ENCODE data around the gene PPDPF.

PPDPF gene

DNA sequence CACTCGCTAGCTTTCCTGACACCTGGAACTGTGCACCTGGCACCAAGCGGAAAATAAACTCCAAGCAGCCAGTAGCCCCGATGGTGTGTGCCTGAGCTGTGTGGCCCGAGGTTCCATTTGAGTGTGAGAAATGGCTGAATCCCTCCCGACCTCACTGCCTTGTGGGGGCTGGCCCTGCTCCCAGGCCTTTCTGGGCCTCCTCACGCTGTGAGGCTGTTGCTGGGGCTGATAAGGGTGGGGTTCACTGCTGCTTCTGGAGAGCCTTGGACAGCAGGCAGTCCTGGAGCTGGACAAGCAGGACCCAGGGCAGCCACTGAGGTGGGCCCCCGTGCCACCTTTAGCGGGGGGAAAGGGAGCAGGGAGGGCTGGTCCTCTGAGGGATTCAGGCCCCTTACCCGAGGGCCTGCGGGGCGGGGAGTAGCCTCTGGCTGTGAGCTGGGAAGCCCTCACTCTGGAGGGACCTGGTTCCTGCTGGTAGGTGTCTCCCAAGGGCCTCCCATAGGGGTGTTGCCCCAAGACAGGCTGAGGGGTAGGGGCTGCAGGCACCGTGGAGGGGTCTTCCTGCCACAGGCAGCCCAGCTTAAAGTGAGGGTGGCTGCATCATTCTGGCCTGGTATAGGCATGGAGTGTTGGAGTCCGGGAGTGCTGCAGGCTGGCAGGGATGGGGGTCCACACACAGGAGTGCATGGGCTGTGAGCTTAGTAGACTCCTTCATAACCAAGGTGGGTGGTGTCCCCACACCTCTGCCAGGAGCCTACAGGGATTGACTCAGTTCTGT, 1.7 kb downstream of the PPDPF start:
- no peak for DNase-seq

DNA sequence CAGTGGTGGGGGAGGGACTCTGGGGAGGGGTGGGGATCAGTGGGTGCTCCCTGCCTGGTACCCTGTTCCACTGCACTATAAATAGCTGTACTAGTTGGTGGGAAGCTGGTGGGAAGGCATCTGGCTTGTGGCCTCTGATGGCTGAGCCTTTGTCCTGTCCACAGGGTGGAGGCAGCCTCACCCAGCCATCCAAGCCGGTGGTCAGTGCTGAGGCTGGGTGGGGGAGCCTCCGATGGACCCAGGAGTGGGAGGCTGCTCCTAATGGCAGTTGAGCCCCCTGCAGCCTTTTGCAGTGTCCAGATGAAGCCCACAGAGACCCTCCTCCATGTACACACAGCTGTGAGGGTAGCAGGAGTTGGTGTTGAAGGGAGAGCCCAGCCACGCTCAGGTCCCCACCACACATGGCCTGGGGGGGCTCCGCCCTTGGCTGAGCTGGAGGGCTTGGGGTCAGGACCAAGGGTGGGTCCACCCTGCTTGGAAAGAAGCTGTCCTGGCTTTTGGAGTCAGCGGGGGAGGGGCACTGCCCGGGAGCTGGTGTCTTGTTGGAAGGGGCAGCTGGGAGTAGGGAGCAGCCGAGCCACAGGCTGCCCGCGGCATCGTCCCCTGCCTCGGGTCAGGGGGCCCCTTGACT, 2.5 kb downstream of the PPDPF start:
- DNase-seq: no peak

DNA sequence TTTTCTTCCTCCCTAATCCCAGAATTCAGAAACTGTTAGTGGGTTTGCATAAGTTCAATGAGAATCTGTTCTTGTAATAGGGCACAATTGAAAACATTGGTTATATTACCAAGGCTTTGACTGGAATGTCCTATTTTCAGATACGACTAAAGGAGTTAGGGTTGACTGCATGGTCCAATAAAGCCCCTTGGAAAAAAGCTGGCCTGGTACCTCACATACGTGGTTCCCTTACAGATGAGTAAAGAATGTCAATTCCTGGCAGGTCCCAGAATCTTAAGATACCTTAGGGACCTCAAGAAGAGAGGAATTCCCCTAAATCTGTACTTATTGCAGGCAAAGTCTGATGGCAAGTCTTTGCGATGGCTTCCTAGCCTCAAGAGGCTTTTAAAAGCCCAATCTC, 4.6 kb downstream of the PPDPF start:
- DNase-seq: no peak

DNA sequence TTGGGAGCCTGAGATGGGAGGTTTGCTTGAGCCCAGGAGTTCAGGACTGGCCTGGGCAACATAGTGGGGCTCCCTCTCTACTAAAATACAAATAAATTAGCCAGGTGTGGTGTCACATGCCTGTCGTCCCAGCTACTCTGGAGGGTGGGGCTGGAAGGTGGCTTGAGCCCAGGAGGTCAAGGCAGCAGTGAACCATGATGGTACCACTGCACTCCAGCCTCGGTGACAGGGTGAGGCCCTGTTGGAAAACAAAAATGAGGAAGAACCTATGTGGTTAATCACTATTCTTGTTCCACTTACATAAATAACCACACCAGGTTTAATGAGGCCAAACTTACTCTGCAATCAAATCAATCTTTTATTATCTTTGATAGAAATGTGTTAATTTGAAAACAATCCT, 5.4 kb downstream of the PPDPF start:
- DNase-seq: no peak

DNA sequence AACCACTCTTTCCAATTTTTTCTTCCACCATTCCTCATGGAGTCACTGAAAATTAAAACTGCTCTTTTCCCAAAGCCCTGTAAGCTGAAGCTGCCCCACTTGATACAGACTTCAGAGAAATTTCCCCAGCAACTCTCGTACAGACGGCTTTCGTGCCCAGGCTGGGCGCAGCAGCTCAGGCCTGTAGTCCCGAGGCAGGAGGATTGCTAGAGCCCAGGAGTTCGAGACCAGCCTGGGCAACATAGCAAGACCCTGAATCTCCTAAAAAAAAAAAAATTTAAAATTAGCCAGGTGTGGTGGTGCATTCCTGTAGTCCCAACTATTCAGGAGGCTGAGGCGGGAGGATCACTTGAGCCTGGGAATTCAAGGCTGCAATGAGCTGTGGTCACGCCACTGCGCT, 6.6 kb downstream of the PPDPF start:
- no peak for DNase-seq

DNA sequence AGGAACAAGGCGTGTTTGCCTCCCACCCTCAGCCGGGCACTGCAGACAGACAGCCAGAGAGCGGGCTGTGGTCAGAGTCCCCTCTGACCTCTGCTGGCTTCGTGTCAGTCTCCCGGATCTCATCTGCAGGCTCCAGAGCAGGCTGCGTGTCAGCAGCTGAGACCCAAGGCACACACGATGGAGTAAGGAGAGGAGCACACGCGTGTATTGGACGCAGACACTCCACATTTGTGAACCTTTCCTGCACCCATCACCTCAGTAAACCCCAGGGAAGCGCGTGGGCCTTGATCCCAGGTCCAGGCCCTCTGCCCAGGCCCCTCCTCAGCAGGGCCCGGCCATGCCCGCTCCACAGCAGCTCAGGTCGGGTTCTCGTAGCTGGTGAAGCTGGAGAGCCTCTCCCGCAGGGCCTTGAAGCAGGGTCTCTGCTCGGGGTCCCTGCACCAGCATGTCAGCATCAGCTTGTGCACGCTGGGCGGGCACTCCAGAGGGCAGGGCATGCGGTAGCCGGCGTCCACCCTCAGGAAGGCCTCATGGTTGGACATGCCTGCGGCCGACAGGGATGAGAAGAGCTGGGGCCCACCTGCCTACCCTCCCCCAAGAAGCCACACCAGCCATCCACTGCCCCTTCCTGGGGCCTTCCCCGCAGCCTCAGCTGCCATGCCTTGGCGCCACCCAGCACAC, 8.8 kb downstream of the PPDPF start:
- DNase-seq: no peak

DNA sequence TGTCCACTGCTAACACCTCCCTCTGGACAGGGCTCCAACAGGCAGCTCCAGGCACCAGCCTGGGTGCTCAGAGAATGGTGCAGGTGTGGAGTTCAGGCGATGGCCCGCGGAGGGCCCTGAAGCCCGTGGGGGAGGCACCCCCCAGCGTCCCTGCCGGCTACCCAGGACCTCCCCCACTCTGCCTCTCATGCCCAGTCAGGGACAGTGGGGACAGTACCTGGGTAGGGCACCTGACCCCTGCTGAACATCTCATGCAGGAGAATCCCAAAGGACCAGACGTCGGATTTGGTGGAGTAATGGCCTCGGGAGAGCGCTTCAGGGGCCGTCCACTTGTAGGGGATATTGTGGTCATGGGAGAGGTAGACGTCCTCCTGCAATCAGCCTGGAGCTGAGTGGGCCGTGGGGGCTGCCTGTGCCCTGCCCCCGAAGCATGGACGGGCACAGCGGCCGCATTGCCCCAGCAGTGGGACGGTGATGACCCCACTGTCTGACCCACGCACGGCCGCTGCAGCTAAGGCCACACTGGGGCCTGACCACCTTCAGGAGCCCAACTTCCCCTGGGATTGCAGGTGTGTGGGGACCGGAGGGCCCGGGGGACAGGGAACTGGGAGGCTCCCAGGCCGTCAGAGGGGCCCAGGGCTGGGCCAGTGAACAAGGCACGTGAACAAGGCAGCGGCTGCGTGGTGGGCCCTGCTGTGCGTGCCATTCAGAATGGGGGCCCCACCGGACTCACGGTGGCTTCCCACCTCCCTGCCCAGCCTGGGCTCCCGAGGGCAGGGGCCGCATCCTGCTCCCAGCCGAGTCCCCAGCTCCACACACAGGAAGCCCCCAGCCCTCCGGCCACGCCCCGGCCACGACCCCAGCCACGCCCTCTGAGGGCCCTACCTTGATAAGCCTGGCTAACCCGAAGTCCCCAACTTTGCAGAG, 9.6 kb downstream of the PPDPF start:
- DNase-seq: no peak

DNA sequence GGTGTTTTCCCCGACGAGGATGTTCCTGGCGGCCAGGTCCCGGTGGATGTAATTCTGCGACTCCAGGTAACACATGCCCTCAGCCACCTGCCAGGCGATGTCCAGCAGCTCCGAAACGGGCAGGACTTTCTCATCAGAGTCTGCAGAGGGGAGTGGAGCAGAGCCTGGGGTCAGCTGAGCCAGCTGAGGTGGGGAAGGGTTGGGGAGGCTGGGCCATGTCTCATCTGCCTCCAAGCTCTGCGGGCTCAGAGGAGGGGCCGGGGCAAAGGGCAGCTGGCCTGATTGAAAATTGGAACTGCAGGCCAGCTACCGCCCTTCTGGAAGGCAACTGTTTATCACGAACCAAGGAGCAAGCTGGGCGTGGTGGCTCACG, 10.2 kb downstream of the PPDPF start:
- DNase-seq: no peak

DNA sequence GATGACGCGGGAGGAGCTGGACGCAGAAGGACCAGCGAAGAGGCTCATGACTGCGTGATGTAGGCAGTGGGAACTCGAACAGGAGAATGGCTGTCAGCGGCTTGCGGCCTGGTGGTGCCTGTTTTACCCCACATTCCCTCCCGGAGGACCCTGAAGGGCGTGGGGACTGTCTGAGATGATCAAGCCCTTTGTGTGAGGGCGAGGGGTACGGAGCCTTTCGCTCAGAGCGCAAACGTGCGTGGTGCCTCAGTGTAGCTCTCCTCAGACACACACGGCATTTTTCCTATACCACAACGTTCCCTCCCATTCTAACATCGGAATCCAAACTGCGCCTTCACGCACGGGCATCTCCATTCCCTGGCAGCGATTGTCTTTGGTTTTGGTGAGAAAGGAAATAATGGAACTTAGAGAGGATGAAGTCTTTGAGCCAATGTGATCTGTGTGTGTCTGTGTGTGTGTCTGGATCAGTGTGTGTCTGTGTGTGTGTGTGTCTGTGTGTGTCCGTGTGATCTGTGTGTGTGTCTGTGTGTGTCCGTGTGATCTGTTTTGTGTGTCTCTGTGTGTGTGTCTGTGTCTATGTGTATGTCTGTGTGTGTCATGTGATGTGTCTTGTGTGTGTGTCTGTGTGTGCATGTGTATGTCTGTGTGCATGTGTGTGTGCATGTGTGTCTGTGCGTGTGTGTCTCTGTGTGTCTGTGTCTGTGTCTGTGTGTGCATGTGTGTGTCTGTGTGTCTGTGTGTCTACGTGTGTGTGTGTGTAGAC, 11.3 kb downstream of the PPDPF start:
- DNase-seq: no peak

DNA sequence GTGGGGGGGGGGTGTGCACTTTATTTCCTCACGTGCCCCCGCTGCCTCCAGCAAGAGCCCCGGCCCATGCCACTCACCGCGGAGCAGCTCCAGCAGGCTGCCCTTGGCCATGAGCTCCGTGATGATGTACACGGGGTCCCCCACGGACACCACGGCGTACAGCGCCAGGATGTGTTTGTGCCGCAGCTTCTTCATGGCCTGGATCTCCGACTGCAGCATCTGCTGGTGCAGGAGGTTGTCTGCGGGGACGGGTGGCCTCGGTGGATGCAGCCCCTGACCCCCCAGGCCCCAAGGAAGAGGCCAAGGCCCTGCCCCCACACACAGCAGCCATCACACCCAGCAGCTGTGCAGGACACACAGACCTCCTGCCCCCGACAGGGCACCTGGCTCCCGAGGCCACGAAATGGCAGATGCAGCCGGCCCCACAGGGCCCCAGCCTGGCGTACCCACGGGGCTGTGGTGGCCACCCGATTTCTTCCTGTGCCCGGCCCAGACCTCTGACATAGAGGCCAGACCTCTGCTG, 11.9 kb downstream of the PPDPF start:
- DNase-seq: no peak

DNA sequence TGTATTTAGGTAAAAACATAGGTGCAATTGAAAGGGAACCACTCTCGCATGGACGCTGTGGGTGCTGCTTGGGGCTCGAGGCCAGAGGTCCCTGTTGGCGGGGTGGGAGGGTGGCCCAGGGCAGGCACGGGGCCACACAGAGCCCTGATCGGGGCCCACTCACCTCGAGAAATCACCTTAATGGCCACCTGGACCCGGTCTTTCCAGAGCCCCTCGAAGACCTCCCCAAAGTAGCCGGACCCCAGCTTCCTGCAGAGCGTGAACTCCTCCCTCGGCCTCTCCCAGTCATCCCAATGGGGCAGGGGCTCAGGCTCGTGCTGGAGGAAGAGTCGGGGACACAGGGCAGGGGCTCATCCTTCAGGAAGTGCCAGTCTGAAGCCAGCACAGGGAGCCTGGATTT, 12.8 kb downstream of the PPDPF start:
- no peak for DNase-seq

DNA sequence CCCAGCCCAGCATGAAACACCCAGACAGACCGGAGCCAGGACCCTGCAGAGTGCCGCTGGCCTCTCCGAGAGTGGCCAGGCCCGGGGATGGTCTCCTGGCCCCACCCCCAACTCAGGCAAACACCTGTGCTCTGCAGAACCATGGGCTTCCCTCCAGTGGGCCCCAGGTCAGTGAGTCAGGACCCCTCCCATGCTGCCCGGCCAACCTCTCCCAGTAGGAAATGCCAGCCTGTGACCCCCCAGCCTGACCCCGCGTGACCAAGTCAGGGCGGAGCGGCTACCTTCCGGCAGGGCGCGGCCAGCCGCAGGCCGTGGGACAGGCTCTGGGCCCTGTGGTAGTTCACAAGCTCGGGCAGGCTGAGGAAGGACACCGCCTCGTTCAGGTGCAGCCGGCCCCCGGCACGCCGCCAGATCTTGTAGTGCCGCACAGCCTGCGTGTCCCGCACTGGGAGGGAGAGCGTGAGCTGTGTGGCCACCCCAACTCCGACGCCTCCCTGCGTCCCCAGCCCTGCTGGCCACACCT, 13.4 kb downstream of the PPDPF start:
- no peak for DNase-seq

DNA sequence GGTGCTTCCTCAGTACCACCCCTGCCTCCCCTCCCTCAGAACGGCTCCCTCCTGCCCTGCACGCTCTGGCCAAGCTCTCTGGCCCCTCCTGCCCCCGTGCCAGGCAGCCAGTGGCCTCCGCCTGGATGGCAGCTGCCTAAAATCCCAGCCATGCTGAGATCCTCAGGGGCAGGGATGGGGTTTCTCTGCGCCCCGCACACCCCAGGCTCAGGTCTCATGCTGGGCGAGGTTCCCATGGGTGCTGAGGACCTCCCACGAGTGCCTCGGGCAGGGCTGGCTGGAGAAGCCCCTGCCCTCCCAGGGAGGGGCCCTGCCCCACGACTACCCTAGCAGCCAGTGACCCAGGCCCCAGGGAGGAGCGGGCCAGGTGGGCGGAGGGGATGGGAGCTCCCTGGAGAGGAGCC, 13.9 kb downstream of the PPDPF start:
- no peak for DNase-seq

DNA sequence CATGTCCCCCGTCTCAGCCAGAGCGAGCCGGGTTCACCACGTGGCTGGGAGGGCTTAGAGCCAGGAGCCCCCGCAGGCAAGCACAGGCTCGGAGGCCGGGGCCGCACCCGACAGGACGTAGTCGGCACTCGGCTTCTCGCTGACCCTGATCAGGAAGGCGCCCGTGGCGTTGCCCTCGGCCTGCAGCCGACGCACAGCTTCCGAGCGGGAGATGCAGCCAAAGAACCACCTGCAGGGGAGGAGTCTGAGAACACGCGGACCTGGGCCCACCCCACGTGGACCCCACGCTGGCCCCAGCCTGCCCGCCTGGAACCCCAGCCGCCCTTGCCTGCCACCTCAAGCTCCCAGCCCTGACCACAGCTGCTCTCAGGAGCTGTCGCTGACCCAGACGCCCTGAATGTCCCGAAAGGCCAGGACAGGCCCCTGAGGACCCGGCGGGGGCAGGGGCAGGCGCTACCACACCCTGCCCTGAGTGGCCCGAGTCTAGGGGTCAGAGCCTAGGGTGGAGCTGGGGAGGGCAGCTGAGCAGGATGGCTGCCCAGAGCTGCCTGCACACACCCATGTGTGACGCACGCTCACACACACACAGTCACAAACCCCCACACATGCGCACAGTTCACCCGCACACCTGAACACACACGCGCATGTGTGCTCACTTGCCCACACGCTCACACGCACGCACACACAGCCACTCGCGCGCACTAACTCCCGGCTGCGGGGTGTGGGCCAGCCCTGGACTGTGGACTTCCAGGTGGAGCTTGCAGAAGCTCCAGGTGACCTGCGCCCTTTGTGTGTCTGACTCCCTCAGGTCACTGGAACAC, 14.5 kb downstream of the PPDPF start:
- DNase-seq: no peak

DNA sequence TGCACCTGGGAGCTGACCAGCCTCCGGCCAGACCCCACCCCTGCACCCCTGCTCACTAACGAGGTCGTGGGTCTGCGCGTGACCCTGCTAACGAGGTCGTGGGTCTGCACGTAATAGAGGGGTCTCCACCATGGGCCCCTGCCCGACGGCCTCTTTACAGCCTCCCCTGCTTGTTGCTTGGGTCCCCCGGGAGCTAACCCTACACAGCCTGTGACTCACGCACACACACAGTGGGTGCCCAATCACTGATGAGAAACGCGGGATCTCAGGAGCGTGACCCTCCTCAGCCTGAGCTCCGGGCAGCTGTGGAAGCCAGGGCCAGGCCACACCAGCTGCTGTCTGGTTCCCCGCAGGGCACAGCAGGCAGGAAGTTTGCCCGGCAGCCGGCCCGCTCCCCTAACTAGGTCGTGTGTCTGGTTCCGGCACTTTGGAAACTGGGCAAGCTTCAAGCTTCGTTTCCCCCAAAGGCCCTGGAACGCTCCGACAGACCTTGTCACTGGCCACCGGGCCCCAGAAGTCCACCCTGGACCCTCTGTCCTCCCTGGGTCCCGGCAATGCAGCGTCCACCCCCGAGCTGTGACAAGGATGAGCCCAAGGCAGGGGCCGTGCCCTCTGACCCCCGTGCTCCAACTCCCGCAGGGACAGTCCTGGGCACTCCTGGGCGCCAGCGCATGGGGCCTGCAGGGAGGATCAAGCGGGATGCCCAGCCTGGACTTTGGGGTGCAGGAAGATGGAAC, 15.8 kb downstream of the PPDPF start:
- DNase-seq: no peak

DNA sequence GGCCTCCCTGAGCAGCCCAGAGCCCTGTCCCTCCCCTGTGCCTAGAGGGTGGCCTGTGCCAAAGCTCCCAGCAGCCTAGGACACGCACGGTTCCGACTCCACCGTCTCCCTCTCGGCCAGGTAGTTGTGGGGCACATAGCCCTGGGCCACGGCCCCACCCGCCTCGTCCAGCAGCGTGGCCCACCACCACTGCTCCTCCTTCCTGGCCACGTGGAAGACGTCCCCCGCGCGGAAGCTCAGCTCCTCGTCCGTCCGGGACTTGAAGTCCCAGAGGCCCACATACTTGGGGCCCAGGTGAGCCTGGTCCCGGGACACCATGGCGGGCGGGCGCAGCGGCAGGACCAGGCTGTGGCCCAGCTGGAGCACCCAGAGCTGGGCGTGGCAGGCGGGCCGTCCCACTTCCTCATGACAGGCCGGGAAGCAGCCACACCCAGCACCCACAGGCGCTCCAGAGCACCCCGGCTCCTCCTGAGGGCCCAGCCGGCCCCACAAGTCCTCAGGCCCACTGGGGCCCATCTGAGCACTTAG, 16.5 kb downstream of the PPDPF start, which contains the start of gene PTK6:
PTK6 (minus strand) TSS at position 380 of the 528 bp plus-strand sequence; CDS start at position 318, 62 bp downstream.
- DNase-seq: no peak

DNA sequence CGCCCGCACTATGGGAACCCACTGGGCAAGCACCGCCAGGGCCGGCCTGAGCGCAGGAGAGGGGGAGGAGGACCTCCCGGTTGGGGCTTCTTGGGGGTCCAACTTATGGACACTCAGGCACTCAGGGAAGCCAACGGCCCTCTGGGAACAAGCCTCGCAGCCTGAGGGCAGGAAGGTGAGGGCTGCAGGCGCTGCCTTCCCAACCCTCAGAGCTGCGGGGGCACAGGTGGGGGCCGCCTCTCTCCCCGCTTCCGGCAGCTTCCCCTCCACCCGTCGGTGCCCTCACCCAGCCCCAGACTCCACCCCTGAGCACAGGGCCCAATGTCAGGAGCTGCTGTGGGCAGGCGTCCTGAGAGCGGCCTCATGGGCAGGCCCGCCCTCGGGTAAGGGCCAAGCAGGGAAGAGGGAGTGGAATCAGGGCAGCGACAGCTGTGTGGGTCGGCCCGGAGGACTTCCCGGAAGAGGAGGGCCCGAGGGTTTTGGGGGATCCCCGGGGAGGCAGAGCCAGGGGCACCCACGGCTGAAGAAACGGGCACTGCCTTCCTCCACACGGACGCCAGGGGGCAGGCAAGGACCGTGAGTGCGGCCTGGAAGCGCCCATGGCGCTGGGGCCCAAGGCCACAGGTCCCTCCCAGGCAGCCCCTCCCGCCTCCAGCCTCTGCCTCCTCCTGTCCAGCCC, 17.1 kb downstream of the PPDPF start:
- peak; percentile 91 for DNase-seq

DNA sequence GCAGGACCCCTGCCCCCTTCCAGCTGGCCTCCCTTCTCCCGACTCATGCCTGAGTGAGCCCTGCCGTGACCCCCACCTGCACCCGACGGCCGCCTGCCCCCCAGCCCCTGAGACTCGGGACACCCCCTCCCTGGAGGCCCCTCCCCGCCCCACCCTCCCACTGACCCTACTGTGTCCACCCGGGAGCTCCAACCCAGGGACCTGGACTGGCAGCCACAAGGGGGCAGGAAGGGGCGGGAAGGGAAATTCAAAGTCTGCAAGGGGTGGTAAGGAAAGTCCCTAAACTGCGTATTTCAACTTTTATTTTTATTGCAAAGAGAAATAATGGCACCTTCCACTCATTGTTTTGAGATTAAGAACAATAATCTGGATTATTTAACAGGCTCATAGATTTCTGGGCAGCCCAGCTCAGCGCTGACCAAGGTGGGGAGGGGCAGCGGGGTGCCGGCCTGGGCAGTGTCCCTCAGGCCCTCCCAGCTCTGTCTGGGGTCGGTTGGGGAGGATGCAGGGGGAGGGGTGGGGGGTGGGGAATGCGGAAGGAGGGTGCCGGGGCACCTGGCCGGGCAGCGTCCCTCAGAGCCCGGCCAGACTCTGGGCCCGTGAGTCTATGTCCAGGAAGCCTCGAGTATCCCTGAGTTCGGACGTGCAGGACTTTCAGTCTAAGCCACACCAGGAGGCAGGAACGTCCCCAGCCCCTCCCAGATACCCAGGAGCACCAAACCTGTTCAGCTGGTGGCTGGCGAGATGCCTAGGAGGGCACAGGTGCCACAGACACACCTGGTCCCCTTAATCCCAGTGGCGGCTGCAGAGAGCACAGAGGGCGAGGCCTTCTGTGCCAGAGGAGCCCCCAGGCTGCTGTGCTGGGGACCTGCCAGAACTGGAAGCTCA, 17.9 kb downstream of the PPDPF start:
- DNase-seq: peak; percentile 73

Data from OCI-M1 (cell line).